Mucosa of descending colon (tissue), 3 donors: Measurements from ENCODE around the gene CCND2. TPM values are rescaled to one million over a fixed set of nuclear protein-coding genes. Genes with fewer than 3 reads are reported as not detected.

Experiments used
- ATAC-seq: fragments of 200-7000 bp; cut with Tn5 transposase; one replicate; pipeline ENCODE4 v1.9.1; 2020; ENCODE audit warnings: mild to moderate bottlenecking, moderate library complexity
- DNase-seq, 3 donors: peaks; one replicate each; pipeline ENCODE4 v3.0.0-alpha.2; 2020
- H3K36me3 ChIP-seq: fragments of 200-600 bp; one replicate; pipeline ENCODE4 v1.8.0; 2021; ENCODE audit warnings: low read depth, mild to moderate bottlenecking
- H3K4me1 ChIP-seq: fragments of 200-600 bp; one replicate; pipeline ENCODE4 v1.8.0; 2021; ENCODE audit warnings: low read depth, mild to moderate bottlenecking
- H3K4me3 ChIP-seq: fragments of 200-600 bp; one replicate; pipeline ENCODE4 v1.8.0; 2021; ENCODE audit warnings: mild to moderate bottlenecking
- H3K9me3 ChIP-seq: fragments of 200-600 bp; one replicate; pipeline ENCODE4 v1.8.0; 2021; ENCODE audit warnings: mild to moderate bottlenecking
- CTCF ChIP-seq: fragments of 200-600 bp; IDR thresholded peaks from one replicate; pipeline ENCODE4 v1.8.0; 2022; ENCODE audit warnings: antibody characterized with exemption, mild to moderate bottlenecking
- intact Hi-C, 2 donors: fragments of 100-400 bp; cut with DNase I in 1 of 2; cut with micrococcal nuclease in 1 of 2; formaldehyde crosslinking; loops; one replicate each; pipeline versions ENCODE4 v1.11.0 to v1.11.1; 2022; cut with DNase I, micrococcal nuclease
- total RNA-seq, 3 donors: library from RNA; stranded (reverse); fragmentation: NEBNext Ultra II Directional in 2 of 3; extraction: Animal tissue kit (Norgen Biotek cat#: 25700) in 2 of 3; gene quantifications; one replicate each; pipeline versions ENCODE4 v1.2.1 to v1.2.4, GENCODE V29; 2021 to 2023
- donor health status: DM: no; HTN: no; CAD: no; lungs with moderate emphysema.
- donor health status: DM: no; HTN: no; CAD: no.
- donor health status: DM: no; HTN: yes; CAD: no.

CCND2 gene
- total RNA-seq, 3 donors from 2014 or later, result 105 to 236 (median 130) TPM

GRCh38 chr12:4279198-4279690, 5.7 kb downstream of the CCND2 start:
- Histone ChIP-seq H3K4me3 (no peak overlapping the region), H3K36me3 (peaks cover 3% of the 10 kb centered on the region), H3K9me3 (no peaks in the 10 kb centered on the region), H3K4me1 (peaks cover 61% of the 10 kb centered on the region)
- DNase-seq (peak; percentile 74 to 89 (median 79)), ATAC-seq (peak; percentile 61)
- no peak for TF ChIP-seq CTCF
- intact Hi-C loops, result loop anchor here (5.0 kb wide), 2 partner anchors 172 to 282 kb away; no protein-coding TSS in a partner anchor

GRCh38 chr12:4280351-4281163, 7.0 kb downstream of the CCND2 start:
- Histone ChIP-seq H3K9me3 (no peaks in the 10 kb centered on the region), H3K36me3 (peaks cover 3% of the 10 kb centered on the region), H3K4me3 (no peak overlapping the region), H3K4me1 (peaks cover 61% of the 10 kb centered on the region)
- no peak for TF ChIP-seq CTCF
- DNase-seq, result peak in 2 of 3 donors; percentile 70 to 72
- intact Hi-C loops, result loop anchor here in 1 of 2 donors (10.0 kb wide), 1 partner anchor 406 kb away; the partner anchor contains the start of gene PARP11
- ATAC-seq, result no peak

- no peak for TF ChIP-seq CTCF
- H3K4me3 ChIP-seq, result no peak overlapping the region
- intact Hi-C loops, result loop anchor here in 1 of 2 donors (10.0 kb wide), 1 partner anchor 406 kb away; the partner anchor contains the start of gene PARP11
These were observed 7.7 kb downstream of the CCND2 start for GRCh38 chr12:4281173-4281654.

GRCh38 chr12:4282103-4282891, 8.7 kb downstream of the CCND2 start:
- peaks cover 3% of the 10 kb centered on the region for H3K36me3 ChIP-seq
- intact Hi-C loops, result loop anchor here in 1 of 2 donors (10.0 kb wide), 1 partner anchor 407 kb away; the partner anchor contains the start of gene PARP11
- DNase-seq (no peak), ATAC-seq (no peak)
- no peak overlapping the region for H3K4me3 ChIP-seq
- no peak for TF ChIP-seq CTCF
- H3K9me3 ChIP-seq, result no peaks in the 10 kb centered on the region
- peaks cover 47% of the 10 kb centered on the region for H3K4me1 ChIP-seq

More at GRCh38 chr12:4281173-4281654, 7.7 kb downstream of the CCND2 start:
- H3K4me1 ChIP-seq, result peaks cover 56% of the 10 kb centered on the region
- peak; percentile 58 for ATAC-seq
- no peaks in the 10 kb centered on the region for H3K9me3 ChIP-seq
- peaks cover 3% of the 10 kb centered on the region for H3K36me3 ChIP-seq
- DNase-seq, result peak in 1 of 3 donors; percentile 38

- Histone ChIP-seq H3K4me1 (peaks cover 47% of the 10 kb centered on the region), H3K36me3 (peaks cover 3% of the 10 kb centered on the region), H3K9me3 (no peaks in the 10 kb centered on the region), H3K4me3 (no peak overlapping the region)
- ATAC-seq (no peak), DNase-seq (no peak)
- no peak for TF ChIP-seq CTCF
- intact Hi-C loops, result loop anchor here in 1 of 2 donors (10.0 kb wide), 1 partner anchor 408 kb away; the partner anchor contains the start of gene PARP11
These were observed 9.4 kb downstream of the CCND2 start for GRCh38 chr12:4282892-4283511.
